GM19467 (cell line): Measurements from ENCODE around the gene SPATA17.
A peak's percentile ranks its signal among the peaks of the same experiment; 100 is the strongest.
"Not testable (repeated sequence)": the region's sequence is repeated elsewhere in the genome, so short reads cannot be mapped to it uniquely, and the experiment has no call there.

Experiments used
- ATAC-seq: cut with Tn5 transposase; IDR thresholded peaks from one replicate; pipeline ENCODE4 v1.9.1; 2021; ENCODE audit warnings: mild to moderate bottlenecking, moderate library complexity; ENCODE audit not compliant: unreplicated experiment

The SPATA17 gene

DNA sequence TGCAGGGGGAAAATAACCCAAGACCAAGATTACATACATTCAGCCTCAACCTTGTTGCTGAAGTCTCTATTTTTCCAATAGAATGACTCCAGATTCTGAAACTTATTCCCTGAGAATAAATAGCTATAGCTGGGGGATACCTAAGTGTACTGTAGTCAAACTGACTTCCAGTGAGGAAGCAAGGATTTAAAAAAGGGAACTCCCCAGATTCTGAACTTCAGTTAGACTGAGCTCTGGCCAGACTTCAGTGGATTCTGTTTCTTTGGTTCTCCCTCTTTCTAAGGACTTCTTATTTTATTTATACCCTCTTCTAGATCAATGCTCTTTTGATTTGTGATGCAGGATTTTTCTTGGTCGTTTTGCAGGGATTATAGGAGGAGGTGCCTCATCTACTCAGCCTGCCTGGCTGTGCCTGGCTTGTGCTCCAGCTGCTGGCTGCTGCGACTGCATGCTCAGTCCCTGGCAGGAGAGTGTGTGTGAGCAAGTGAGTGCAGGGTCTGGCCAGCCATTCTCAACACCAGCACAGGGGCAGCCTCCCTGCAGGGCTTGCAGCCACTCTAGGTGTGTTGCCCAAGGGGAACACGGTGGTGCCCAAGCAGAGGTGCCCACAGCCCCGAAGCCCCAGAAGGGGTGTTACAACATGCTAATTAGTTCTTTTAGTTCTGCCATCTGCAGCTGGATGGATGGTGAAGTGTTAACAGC is 43.0 kb downstream of the SPATA17 start:
- no peak for ATAC-seq

DNA sequence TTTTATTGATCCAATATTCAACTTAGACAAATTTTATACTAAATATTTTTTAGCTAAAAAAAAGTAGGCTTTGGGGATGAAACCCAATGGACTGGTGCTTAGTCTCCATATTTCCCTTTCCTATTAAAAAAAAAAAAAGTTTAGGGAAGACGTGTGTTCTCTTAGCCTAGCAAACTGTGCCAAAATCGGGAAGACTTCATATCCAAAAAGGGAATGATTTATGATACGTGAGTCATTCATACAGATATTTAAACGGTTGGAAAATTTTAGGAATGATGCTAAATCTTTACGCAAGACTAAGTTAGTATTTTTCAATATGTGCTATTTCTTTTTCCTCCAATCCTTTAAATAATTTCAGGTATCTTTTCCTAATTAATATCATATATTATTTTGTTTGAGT is 50.7 kb downstream of the SPATA17 start:
- no peak for ATAC-seq

DNA sequence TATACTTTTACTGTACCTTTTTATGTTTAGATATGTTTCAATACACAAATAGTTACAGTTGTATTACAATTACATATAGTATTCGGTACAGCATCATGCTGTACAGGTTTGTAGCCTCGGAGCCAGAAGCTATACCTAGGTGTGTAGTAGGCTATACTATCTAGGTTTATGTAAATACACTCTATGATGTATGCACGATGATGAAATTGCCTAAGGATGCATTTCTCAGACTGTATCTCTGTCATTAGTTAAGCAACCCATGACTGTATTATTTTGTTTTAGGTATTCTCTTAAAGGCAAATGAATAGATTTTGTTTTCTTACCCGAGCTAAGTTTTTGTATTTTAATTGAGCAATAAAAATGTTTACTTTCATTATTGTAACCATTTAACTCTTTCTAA is 56.4 kb downstream of the SPATA17 start:
- no peak for ATAC-seq

DNA sequence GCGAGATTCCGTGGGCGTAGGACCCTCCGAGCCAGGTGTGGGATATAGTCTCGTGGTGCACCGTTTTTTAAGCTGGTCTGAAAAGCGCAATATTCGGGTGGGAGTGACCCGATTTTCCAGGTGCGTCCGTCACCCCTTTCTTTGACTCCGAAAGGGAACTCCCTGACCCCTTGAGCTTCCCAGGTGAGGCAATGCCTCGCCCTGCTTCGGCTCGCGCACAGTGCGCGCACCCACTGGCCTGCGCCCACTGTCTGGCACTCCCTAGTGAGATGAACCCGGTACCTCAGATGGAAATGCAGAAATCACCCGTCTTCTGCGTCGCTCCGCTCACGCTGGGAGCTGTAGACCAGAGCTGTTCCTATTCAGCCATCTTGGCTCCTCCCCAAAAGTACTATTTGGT is 65.0 kb downstream of the SPATA17 start:
- ATAC-seq: not testable (repeated sequence)

DNA sequence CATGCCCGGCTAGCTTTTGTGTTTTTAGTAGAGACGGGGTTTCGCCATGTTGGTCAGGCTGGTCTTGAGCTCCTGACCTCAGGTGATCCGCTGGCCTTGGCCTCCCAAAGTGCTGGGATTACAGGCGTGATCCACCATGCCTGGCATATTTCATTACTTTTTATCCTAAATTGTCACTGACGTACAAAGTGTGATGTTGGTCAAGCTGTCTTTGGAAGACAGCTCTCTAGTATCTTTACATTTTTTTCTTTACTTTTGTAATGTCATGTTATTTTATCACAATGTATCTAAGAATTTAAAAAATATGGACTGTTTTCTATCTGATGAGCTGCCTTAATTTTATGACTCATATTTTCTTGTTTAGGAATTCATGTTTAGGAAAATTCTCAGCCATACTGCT is 72.2 kb downstream of the SPATA17 start:
- no peak for ATAC-seq

DNA sequence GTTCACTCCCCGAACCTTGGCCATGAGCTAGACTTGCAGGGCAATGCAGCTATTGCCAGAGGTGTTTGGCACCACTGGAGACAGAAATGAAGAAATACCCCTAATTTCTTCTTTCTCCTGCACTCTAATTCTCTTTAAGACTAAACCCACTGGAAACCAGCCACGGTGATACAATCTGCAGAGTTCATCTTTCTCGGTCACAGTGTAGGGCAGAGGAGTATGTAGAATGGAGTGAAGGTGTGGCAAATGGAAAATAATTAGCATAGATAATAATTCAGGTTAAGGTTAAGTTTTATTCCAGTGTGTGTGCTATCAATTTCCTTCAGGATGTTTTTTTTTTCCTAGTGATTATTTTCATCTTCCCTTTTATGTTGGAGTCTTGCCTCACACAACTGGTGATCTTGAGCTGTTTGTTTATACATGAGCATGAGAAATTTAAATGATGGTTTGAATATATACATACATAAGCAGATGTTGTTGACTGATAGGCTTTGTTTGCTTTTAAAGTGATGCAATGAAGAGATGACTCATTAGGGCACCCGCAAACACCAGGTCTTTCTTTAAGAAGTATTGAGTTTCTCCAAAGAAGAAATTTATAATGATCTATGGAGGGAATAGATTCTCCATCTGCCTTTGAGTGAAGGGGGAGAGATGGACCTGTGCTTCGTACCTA is 81.9 kb downstream of the SPATA17 start:
- ATAC-seq: no peak

DNA sequence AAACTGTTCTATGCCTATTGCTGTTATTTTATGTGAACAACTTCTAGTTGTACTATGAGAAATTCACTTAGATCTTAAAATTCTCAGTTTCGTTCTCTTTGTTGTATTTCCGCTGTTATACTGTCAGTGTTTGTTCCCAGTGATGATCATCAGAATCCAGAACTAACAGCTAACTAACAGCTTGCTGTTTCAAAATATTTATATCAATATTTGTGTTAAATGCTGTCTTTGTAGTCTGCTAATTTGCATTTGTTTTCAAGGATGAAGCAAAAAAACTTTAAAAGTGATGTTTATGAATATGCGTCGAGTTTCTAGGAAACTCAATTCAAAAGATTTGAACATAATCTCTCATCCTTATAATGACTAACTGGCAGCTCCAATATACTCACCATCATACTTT is 84.5 kb downstream of the SPATA17 start:
- no peak for ATAC-seq

DNA sequence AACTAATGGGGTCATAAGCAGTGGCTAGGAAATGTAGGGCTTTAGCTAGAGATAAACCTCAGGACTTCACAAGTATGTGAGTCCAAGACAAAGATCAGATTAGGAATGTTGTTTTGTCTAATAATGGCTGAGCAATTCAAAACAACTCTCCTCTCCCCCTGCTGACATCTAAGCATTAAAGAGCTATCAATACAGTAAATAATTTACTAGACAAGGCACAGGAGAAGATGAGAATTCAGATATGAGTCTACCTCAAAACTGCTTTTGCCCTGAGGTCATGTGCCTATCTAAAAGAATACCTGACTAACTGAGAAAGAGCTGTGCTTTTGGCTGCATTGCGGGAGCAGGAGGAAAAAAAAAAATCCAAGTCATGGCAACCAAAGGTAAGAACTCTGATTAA is 86.8 kb downstream of the SPATA17 start:
- no peak for ATAC-seq

DNA sequence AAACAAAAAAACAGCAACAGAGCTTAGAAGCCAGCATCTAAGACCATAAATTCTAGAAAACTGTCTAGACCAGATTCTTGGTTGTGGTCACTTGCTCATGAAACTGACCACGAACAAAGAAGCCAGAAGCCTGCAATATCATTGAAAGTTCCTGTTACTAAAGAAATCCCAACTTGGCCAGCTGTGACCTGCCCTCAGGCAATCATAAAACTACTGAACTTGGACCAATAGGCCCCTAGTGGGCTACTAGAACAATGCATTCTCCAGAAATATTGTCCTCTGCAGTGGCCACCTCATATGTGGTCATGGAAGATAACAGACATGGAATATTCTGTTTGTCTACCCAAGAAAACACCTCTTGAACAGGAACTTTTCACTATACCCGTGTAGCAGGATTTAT is 87.7 kb downstream of the SPATA17 start:
- peak; percentile 45 for ATAC-seq

DNA sequence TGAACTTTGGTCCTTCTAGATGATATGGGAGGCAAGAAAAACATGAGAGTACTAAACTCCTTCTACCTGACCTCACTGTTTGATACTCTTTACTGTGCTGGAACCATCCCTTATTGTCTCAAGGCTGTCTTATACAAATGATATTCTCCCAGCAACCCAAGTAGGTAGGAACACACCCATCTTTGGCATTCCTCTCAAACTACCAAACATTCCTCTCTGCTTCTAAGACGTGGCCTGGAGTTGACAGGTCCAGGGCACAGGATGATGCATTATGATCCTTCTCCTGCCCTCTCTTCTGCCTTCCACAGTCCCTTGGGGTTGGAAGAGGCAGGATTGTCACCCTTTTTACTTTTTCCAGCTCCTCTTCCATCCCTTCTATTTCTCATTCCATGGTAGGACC is 90.5 kb downstream of the SPATA17 start:
- ATAC-seq: no peak

DNA sequence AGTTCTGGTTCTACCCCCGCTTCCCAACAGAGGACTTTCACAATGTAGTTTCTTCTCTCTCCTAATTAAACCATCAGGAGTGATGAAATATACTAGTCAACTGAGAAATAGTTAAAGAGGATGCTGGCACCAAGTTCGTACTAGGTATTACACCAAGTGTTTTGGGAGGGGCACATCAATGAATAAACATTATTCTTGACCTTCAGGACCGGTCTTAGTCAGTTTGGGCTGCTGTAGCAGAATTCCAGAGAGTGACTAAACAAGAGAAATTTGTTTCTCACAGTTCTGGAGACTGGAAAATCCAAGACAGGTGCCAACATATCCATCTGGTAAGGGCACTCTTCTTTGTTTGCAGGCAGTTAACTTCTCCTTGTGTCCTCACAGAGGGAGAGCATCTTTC is 103.8 kb downstream of the SPATA17 start:
- ATAC-seq: no peak

DNA sequence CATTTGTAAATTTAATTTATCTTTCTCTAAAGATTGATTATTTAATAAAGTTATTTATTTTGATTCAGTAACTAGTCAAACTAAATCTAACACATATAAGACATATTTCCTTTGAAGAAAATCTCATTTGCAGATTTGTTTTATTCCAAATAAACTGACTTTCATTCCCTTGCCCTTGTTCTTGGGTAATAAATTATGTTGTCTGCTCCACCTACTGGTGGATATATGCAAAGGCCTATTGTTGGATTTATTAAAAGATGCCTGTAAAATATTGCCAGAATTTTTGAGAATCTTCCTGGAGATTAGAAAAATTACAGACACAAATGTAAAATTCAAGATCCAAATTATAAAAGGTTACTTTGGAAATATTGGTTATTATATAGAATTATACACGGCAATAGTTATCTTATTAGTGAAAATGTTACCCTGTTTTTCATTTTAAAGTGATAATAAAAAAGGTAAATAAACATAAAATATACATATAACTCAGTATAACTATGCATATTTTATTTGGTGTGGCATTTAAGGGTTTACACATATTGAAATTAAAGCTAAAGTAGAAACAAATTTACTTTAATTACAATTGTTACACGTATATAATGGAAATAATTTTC is 116.1 kb downstream of the SPATA17 start:
- no peak for ATAC-seq

DNA sequence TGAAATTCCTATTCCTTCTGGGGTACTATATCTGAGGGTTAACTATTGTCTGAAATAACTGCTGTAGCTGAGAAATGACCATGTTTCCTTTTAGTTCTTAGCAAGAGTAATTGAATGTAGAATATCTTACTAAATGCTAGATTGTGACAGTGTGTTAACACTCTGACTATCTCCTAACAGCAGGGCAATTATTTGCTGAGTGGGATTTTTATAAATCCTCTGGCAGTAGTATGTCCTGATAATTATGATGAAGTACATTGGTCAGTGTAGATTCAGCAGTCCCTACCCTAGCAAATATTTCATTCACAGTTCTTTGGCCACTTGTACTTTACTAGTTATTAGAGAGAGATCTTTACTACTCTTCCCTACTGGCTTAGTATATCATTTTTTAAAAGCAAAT is 138.6 kb downstream of the SPATA17 start:
- ATAC-seq: no peak

DNA sequence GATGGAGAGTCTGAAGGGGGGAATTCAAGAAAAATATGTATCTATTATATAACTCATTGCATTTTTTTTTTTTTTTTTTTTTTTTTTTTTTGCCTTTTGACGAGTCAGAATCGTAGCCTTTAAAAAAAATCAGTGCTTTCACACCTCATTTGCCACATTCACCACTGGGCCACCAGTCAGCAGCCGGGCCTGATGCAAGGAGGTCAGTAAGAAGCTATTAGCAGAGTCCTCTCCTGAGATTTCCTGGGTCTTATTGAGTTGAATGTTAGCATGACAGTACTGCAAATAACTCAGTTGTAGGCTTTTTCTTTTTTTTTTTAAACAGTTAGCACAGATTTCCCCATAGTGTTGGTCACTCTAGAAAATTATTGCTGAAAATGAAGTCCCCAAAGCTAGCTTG is 139.8 kb downstream of the SPATA17 start:
- no peak for ATAC-seq

DNA sequence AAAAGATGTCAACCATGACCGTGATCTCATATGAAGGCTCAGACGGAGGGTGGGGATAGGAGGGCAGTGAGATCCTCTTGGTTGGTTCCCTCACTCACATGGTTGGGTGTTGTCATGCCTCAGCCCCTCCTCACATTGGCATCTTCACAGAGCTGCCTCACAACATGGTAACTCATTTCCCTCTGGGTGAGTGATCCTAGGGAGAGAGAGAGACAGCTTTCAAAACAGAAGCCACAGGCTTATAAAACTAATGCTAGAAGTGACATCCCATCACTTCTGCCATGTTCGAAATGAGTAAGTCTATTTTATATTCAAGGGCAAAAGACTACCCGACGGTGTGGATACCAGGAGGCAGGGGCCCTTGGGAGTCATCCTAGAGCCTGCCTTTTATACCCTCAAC is 145.5 kb downstream of the SPATA17 start:
- ATAC-seq: no peak

DNA sequence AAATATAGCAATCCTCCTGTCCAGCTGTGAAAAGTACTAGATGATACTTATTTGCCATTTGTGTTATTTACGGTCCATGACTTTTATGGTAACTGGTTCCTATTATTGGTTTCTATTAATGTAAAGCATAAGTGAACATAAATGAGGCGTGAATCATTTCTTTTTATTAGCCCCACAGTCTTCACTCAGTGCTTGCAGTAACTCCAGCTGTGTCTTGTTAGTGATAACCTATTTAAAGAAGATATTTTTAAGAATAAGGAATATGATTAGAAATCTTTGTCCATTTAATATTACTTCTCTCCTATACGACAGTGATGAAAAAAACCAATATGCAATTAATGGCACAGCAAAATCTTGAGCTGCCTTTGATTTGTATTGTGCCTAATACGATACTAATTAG is 149.9 kb downstream of the SPATA17 start:
- no peak for ATAC-seq

DNA sequence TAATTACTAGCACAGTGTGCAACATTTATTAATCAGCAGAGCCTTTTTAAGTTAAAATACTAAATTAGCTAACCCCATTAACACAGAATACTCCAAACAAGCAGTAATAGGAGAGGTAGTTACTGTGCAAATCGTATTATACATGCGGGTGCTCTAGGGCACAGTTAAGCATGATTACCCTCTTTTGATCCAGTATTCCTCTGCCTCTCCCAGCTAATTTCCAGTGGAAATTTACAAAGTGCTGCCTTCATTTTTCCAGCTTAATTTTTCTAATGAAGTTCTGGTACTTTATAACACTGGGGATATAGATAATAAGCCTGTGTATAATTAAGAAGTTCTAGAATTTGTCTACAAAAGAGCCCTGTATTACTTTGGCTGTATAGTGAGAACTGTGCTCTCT is 159.9 kb downstream of the SPATA17 start:
- no peak for ATAC-seq

DNA sequence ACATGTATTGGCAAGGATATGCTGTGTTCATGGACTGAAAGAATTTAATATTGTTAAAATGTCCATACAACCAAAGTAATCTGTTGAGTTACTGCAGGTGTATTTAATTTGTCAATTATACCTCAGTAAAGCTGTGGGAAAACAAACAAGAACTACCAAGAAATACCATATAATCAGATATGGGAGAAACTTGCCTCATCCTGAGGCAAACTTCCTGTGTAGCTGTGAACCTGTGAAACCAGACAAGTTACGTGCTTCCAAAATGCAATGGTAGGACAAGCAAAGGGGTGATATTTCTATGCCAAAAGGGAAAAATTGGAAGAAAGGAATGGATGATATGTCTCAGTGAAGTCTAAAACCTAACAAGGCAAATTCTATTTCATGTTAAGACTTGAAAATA is 174.6 kb downstream of the SPATA17 start:
- no peak for ATAC-seq

DNA sequence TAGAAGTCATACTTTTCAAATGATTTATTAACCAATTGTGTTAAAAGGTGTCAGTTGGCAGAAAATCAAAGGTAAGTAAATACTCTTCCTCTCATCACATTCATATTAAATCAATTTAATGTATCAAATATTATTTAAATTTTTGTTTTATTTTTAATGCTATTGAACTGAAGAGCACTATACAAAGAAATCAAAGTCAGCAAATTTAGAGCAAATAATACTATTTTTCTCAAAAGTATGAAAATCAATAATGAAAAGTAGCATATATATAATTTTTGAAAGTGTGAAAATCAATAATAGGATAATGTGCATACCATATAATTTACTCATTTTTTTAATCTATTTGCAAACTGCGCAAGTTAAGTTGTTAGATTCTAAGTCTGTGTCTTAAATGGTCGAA is 181.0 kb downstream of the SPATA17 start:
- no peak for ATAC-seq

DNA sequence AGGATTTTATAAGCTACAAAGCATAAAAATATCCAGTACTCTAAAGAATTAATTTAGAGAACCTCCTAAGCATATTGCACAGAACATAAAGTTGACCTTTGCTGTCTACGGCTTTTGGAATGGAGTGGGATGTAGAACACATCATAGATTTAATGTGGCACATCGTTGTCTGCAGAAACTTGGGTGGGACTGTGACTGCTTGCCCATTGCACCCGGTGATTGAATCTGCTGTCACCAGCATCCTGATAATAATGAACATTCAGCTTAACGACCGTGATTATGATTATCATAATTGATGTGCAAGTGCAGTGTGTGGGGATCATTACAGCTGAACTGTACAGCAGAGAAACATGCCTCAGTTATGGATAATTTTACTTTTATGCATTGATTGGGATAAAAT is 181.9 kb downstream of the SPATA17 start:
- no peak for ATAC-seq

DNA sequence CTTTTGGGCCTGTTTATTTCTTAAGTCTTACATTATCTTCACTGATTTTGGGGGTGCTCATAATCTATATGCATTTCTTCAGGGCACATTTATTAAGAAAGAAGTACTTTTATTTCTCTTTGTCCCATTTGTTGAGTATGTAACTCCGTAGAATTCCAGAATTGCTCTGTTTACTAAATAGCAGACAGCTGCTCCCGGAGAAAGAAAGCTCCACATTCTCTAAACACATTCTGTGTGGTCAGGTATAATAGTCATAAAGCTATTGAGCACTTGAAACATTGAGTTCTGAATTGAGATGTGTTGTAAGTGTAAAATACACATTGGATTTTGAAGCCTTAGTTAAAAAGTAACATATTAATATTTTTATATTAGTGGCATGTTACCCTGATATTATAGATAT is 206.5 kb downstream of the SPATA17 start:
- ATAC-seq: no peak

DNA sequence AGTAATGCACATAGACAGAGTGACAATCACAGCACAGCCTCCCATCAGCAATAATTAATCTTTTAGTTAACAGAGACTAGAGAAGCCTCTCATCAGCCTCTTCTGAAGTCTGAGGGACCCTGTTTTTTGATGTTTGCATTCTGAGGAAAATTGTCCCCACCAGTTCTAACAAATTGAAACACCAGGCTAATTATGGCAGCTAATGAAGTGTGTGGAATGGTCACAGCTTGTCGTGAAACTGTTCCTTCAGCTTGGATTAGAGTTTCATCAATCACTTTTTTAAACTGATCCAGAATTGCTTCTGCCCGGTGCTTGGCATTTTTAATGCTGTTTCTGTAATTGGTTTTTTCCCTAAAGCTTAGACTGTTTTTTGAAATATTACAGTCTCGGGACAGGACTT is 208.0 kb downstream of the SPATA17 start:
- ATAC-seq: no peak
